Measurements from ENCODE around the gene MYL2.

Gene MYL2

DNA sequence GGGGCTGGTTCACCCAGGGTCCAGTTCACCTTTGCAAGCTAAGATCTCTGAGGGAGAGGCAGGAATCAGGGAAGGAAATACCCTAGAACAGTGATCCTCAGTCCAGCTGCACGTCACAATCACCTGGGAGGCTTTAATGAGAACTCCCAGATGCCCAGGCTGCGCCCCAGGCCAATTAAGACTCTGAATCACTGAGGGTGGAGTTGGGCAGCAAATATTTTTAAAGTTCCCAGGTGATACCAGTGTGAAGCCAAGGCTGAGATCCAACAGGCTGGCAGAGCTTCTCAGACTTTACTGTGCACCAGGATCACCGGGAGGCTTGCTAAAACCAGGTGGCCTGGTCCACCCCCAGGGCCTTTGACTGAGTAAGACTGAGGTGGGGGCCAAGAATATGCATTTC, 23.8 kb downstream of the MYL2 start:
- DNase-seq (ENCODE audit: low read depth), result no peak

- no peak for DNase-seq (ENCODE audit: low read depth)
These were observed 26.4 kb downstream of the MYL2 start for GRCh38 chr12:110893956-110894355.

GRCh38 chr12:110889361-110889760, 31.0 kb downstream of the MYL2 start:
- DNase-seq (ENCODE audit: low read depth), result no peak

- DNase-seq (ENCODE audit: low read depth), result no peak
These were observed 32.0 kb downstream of the MYL2 start for GRCh38 chr12:110888256-110888991.

DNA sequence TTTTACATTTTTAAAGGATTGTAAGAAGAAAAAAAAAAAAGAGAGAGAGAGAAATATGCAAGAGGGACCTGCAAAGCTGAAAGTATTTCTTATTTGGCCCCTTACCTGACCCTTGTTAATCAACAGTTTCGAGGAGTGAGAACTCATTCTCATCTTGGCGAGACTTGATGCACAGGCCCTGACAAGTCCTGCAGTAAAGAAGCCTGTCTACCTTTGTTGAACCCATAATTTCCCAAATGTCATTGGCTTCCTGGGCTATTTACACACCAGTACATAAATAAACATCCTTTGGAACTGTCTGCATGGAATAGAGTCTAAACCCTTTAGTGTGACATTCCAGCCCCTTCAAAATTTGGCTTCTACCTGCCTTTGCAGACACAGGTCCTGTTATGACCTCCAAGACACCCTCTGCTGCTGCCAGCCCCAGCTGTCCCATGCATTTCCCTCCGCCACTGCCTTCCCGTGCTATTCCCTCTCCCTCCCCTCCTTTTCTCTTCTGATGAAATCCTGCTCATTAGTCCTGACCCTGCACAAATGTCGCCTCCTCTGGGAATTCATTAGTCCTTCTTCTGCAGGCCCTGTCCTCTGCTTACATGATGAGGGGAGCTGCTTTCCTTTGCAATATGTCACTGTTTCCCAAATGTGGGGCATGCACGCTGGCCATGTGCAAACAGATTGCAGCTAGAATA, 35.1 kb downstream of the MYL2 start:
- DNase-seq (ENCODE audit: low read depth), result no peak

GRCh38 chr12:110883251-110883650, 37.1 kb downstream of the MYL2 start:
- DNase-seq (ENCODE audit: low read depth), result no peak

GRCh38 chr12:110880651-110881050, 39.7 kb downstream of the MYL2 start:
- no peak for DNase-seq (ENCODE audit: low read depth)

- no peak for DNase-seq (ENCODE audit: low read depth)
These were observed 45.6 kb downstream of the MYL2 start for GRCh38 chr12:110874781-110875180.

DNA sequence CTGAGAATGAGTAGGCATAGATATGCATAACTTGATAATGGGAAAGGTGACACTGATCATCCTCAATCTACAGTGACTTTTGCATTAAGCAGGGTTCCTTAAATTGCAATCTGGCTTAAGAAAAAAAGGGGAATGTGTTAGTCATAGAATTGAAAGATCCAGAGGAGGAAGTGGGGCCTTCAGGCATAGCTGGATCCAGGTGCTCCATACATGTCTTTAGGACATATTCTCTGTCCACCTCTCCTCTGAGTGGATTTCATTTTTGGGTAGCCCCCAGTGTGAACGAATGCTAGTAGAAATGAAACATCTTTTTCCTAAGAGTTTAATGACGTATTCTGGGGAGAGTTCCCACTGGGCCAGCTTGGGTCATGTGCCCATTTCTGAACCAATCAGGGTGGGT, 46.0 kb downstream of the MYL2 start:
- DNase-seq (ENCODE audit: low read depth), result no peak

DNA sequence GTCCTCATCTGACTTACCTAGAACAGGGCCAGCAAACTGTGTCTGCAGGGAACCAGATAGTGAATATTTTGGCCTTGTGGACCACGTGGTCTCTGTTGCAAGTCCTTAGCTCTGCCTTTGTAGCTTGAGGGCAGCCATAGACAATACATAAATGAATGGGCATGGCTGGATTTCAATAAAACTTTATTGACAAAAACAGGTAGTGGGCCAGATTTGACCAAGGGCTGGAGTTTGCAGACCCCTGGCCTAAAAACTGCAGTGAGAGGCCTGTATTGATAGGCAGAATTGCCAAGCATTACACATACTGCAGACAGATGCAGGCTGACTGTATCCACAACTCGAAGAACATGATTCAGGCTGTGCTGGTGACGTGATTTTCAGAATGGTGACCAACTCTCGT, 48.3 kb downstream of the MYL2 start:
- no peak for DNase-seq (ENCODE audit: low read depth)

DNA sequence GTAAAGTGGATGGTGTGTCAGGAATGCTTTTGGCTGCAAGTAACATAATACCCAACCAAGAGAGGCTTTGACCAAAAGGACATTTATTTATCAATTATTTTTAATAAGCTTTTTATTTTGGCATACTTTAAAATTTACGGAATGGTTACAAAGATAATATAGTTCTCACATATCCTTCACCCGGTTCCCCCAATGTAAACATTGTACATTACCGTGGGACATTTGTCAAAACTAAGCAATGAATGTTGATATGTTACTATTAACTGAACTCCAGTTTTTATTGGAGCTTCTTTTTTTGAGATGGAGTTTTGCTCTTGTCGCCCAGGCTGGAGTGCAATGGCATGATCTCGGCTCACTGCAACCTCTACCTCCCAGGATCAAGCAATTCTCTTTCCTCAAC, 50.6 kb downstream of the MYL2 start:
- no peak for DNase-seq (ENCODE audit: low read depth)

DNA sequence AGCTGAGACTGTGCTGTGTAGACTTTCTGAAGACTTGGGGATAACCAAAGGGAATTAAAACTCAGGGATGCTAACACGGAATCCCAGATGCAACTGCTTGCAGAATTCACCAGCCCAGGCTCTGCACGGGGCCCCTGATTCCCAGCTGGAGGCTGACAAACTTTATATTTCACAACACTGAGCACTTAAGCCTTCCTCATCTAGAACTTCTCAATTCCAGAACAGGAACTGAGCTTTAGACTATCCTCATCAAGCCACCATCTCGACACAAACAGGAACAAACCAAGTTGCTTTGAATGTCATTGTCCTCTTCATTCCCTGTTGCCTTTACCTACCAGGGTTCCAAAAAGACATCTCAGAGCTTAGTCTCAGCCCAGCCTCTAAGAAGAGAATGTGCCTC, 51.4 kb downstream of the MYL2 start:
- DNase-seq (ENCODE audit: low read depth), result no peak

GRCh38 chr12:110865521-110865920, 54.9 kb downstream of the MYL2 start:
- DNase-seq (ENCODE audit: low read depth), result no peak

DNA sequence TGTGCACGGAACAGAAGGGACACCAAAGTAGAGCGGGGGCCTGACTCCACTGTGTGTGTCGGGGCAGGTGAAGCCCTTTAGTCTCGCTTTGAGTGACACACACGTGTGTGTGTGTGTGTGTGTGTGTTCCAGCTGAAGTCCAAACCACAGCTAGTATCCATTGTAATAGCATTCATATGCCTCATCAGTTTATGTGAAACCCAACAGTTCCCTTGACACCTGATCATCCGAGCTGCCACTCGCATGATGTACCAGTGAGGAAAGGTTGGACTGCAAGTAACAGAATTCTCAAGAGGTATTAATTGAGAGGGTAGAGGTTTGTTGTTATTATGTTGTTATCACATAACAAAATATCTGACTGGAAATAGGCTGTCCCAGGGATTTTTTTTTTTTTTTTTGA, 57.2 kb downstream of the MYL2 start:
- no peak for DNase-seq (ENCODE audit: low read depth)

DNA sequence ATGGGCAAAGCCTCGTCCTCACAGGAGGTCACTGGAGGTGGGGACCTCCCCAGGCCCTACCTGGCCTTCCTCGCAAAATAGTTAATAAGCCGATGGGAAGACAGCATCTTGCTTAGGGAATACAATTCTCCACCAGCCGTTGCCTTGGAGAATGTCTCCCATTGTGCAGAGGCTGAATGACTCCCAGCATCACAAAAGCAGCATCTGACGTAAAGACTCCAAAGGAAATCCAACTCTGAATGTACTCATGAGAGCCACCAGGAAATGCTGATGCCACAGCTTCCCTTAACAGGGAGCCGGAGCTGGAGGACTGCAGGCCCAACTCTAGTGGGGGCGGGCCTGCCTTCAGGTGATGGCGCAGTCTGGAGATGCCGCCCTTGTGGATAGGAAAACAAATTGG, 58.0 kb downstream of the MYL2 start:
- no peak for DNase-seq (ENCODE audit: low read depth)

- no peak for DNase-seq (ENCODE audit: low read depth)
These were observed 58.6 kb downstream of the MYL2 start for GRCh38 chr12:110861729-110862128.

Data from activated gamma-delta T cell treated with anti-CD3 and anti-CD28 coated beads, Interleukin-2, amount 50 U/mL, for 16 hours (primary cell).